DMS 273 (cell line): ENCODE data around the gene RIN3.

Experiments used
- DNase-seq: peaks from one replicate; lab custom pipeline; 2025; ENCODE audit not compliant: unreplicated experiment; lab: John Stamatoyannopoulos, UW

Gene RIN3

GRCh38 chr14:92737206-92737605, 223.6 kb downstream of the RIN3 start:
- DNase-seq: no peak

GRCh38 chr14:92737619-92738188, 224.1 kb downstream of the RIN3 start:
- DNase-seq: no peak
